HG02610 (cell line): ENCODE data around the gene KMT2D.

ENCODE experiments used
- ATAC-seq: cut with Tn5 transposase; IDR thresholded peaks from one replicate; pipeline ENCODE4 v1.9.1; 2021; ENCODE audit warnings: mild to moderate bottlenecking, moderate library complexity; ENCODE audit not compliant: unreplicated experiment

KMT2D gene

GRCh38 chr12:49036029-49036428 lies 24.6 kb downstream of the KMT2D start:
- ATAC-seq = no peak

GRCh38 chr12:49034286-49034622 lies 26.3 kb downstream of the KMT2D start:
- ATAC-seq = no peak

- ATAC-seq = no peak
These were observed 26.8 kb downstream of the KMT2D start for GRCh38 chr12:49033611-49034285.

- ATAC-seq = no peak
These were observed 27.7 kb downstream of the KMT2D start for GRCh38 chr12:49032679-49033447.

GRCh38 chr12:49032276-49032675 lies 28.3 kb downstream of the KMT2D start:
- no peak for ATAC-seq

GRCh38 chr12:49031573-49032161 lies 28.9 kb downstream of the KMT2D start:
- no peak for ATAC-seq

GRCh38 chr12:49030714-49031572 lies 29.7 kb downstream of the KMT2D start:
- no peak for ATAC-seq

GRCh38 chr12:49030119-49030518 lies 30.5 kb downstream of the KMT2D start:
- no peak for ATAC-seq

- ATAC-seq = no peak
These were observed 31.8 kb downstream of the KMT2D start for GRCh38 chr12:49028666-49029275.

- no peak for ATAC-seq
These were observed 32.6 kb downstream of the KMT2D start for GRCh38 chr12:49027846-49028555.

- no peak for ATAC-seq
These were observed 33.7 kb downstream of the KMT2D start for GRCh38 chr12:49026678-49027480.

- no peak for ATAC-seq
These were observed 34.5 kb downstream of the KMT2D start for GRCh38 chr12:49026101-49026500.

GRCh38 chr12:49025463-49025862 lies 35.1 kb downstream of the KMT2D start:
- ATAC-seq = no peak

GRCh38 chr12:49024543-49024942 lies 36.1 kb downstream of the KMT2D start:
- no peak for ATAC-seq

- ATAC-seq = no peak
These were observed 36.8 kb downstream of the KMT2D start for GRCh38 chr12:49023812-49024211.

- no peak for ATAC-seq
These were observed 37.9 kb downstream of the KMT2D start for GRCh38 chr12:49022558-49023178.

GRCh38 chr12:49021292-49021915 lies 39.2 kb downstream of the KMT2D start:
- no peak for ATAC-seq

- no peak for ATAC-seq
These were observed 40.2 kb downstream of the KMT2D start for GRCh38 chr12:49020441-49020840.
